ENCODE measurements around the gene FTSJ3. TPM values are rescaled to one million over a fixed set of nuclear protein-coding genes. Genes with fewer than 3 reads are reported as not detected.
"Not testable (repeated sequence)": the region's sequence is repeated elsewhere in the genome, so short reads cannot be mapped to it uniquely, and the experiment has no call there.

Gene FTSJ3
- total RNA-seq, 2 donors from 2014 or later = 25.4 to 44.6 TPM

DNA sequence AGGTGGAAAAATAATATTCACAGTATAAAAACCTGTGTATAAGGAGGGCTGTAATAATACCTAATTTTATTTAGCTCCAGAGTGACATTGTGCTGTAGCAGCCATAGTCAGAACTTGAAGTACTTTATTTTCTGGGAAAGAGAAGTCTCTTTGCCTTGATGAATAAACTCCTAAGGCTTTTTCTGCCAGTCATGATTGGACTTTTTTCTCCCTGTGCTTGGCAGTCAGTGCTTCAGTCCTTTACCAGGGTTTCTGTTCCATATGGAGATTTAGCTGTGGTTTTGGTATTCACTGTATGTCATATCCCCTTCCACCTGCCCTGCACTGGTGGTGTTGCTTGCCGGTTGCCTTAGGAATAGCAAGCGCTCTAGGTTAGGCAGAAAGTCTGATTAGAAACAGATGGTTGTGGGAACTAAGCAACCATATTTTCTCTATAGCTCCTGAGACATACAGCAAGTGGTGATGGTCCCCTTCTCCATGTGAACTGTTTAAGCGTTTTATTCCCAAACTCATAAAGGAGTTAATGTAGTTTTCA is 28.8 kb downstream of the FTSJ3 start:
- H3K27ac ChIP-seq = no peak overlapping the region
- no peaks in the 10 kb centered on the region for H3K4me1 ChIP-seq
- DNase-seq = no peak
- intact Hi-C loops (cut with DNase I) = no loop called here
- H3K36me3 ChIP-seq = peaks cover 42% of the 10 kb centered on the region
- TF ChIP-seq CTCF (IDR thresholded peaks at IDR 0.05) = no peak
- H3K27me3 ChIP-seq = no peaks in the 10 kb centered on the region
- no peak overlapping the region for H3K4me3 ChIP-seq
- H3K9ac ChIP-seq (ENCODE audit: low read depth in 2 of 2, low read length in 2 of 2) = no peak overlapping the region
- no peaks in the 10 kb centered on the region for H3K9me3 ChIP-seq

DNA sequence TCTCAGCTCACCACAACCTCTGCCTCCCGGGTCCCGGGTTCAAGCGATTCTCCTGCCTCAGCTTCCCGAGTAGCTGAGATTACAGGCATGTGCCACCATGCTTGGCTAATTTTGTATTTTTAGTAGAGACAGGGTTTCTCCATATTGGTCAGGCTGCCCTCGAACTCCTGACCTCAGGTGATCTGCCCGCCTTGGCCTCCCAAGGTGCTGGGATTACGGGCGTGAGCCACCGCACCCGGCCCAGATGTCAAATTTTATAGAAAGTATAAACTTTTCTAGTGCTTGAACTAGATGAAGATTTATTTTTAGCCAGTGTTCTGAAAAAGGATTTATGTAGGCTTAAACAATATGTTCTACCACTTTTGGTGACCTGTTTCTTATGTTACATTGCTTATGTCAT is 31.1 kb downstream of the FTSJ3 start:
- DNase-seq; H3K4me3 ChIP-seq; H3K9me3 ChIP-seq; H3K9ac ChIP-seq (ENCODE audit: low read depth in 2 of 2, low read length in 2 of 2); H3K27me3 ChIP-seq; H3K4me1 ChIP-seq; intact Hi-C loops (cut with DNase I); H3K27ac ChIP-seq: not testable (repeated sequence)
- peaks cover 43% of the 10 kb centered on the region for H3K36me3 ChIP-seq

DNA sequence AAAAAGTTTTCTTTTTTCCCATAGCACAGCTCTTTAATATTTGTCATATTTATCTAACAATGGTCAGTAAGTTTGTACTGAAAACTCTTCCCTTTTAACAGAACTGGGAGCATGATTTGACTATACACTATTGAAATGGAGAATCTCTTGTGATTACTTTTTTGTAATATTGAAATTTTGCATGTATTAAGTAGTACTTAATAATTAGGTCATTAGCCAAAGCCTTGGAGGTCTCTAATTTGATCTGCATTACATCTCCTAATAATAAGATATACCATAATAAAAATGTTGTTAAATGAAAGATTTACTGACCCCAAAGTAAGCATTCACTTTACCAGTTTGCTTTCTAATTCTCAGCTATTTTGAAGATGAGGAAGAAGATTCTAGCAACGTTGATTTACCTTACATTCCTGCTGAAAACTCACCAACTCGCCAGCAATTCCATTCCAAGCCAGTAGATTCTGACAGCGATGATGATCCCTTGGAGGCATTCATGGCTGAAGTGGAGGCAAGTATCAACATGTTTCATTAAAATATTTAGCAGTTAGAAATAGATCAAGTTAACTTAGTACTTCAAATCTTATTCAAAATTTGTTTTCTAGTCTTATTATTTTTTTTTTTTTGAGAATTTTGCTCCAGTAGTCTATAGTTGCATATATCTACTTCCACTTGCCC is 35.3 kb downstream of the FTSJ3 start:
- H3K4me1 ChIP-seq = no peaks in the 10 kb centered on the region
- intact Hi-C loops (cut with DNase I) = no loop called here
- no peak overlapping the region for H3K4me3 ChIP-seq
- H3K36me3 ChIP-seq = peaks cover 25% of the 10 kb centered on the region
- no peak overlapping the region for H3K9ac ChIP-seq (ENCODE audit: low read depth in 2 of 2, low read length in 2 of 2)
- no peak overlapping the region for H3K27ac ChIP-seq
- H3K27me3 ChIP-seq = no peaks in the 10 kb centered on the region
- no peak for DNase-seq
- H3K9me3 ChIP-seq = no peaks in the 10 kb centered on the region
- TF ChIP-seq CTCF (IDR thresholded peaks at IDR 0.05) = no peak

DNA sequence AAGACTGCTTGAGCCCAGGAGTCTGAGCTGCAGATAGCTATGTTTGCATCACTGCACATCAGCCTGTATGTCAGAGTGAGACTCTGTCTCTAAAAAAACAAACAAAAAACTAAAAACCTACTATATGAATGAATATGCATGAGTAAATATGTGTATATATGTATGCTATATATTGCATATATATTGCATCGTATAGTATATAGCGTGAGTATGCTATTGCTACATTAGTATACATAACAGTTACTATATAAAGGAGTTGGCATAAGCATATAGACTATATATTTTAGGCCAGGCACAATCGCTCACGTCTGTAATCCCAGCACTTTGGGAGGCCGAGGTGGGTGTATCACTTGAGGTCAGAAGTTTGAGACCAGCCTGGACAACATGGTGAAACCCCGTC is 37.4 kb downstream of the FTSJ3 start:
- no peaks in the 10 kb centered on the region for H3K27me3 ChIP-seq
- peaks cover 20% of the 10 kb centered on the region for H3K36me3 ChIP-seq
- no peak for TF ChIP-seq CTCF (IDR thresholded peaks at IDR 0.05)
- no peak for DNase-seq
- no peaks in the 10 kb centered on the region for H3K4me1 ChIP-seq
- intact Hi-C loops (cut with DNase I) = no loop called here
- no peak overlapping the region for H3K27ac ChIP-seq
- H3K9ac ChIP-seq (ENCODE audit: low read depth in 2 of 2, low read length in 2 of 2) = no peak overlapping the region
- no peaks in the 10 kb centered on the region for H3K9me3 ChIP-seq
- no peak overlapping the region for H3K4me3 ChIP-seq

DNA sequence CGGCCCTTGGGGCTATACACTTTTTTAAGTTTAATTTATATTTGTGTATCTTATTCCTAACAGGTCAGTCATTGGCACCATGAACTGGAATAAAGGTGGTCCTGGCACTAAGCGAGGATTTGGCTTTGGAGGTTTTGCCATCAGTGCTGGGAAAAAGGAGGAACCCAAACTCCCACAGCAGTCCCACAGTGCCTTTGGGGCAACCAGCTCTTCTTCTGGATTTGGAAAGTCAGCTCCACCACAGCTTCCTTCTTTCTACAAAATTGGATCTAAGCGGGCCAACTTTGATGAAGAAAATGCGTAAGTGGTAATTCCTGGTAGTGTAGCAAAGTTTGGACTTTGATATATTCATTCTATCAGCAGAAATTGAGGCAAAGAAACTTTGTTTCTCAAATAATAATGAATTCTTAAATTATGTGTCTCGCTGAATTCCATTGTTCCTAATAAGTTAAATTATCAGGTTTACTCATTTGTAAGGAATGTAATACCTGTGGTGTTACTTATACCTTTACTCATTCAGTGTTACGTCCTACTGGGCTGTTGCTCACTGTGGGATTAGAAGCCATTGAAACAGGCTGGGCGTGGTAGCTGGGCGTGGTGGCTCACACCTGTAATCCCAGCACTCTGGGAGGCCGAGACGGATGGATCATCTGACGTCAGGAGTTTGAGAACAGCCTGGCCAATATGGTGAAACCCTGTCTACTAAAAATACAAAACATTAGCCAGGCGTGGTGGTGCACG is 40.3 kb downstream of the FTSJ3 start:
- H3K9ac ChIP-seq (ENCODE audit: low read depth in 2 of 2, low read length in 2 of 2) = no peak overlapping the region
- no peak overlapping the region for H3K27ac ChIP-seq
- DNase-seq = no peak

More for the DNA sequence above, 40.3 kb downstream of the FTSJ3 start:
- no peaks in the 10 kb centered on the region for H3K4me1 ChIP-seq
- no peak overlapping the region for H3K4me3 ChIP-seq
- peaks cover under 1% of the 10 kb centered on the region for H3K36me3 ChIP-seq
- no peaks in the 10 kb centered on the region for H3K9me3 ChIP-seq
- no peak for TF ChIP-seq CTCF (IDR thresholded peaks at IDR 0.05)
- intact Hi-C loops (cut with DNase I) = no loop called here
- no peaks in the 10 kb centered on the region for H3K27me3 ChIP-seq

Measured in colonic mucosa (tissue), 4 donors.